T47D (cell line): ENCODE data around the gene DUSP28.

Experiments
- DNase-seq, 2 experiments: peaks; one replicate each; pipeline versions ENCODE4 v3.0.0 to v3.0.0-alpha.2; 2011 to 2012; ENCODE audit warnings: low read depth in 1 of 2, low spot score in 1 of 2
- JUND ChIP-seq: IDR thresholded peaks from 2 replicates; pipeline ENCODE4 v1.6.1; 2012; ENCODE audit warnings: low read depth
- in situ Hi-C: cut with HindIII; loops from 2 replicates; pipeline ENCODE4 v1.10.0; 2016; ENCODE audit warnings: low sequenced_read_pairs, low pct_unique_long_range_greater_than_20kb

DUSP28 gene, protein sequence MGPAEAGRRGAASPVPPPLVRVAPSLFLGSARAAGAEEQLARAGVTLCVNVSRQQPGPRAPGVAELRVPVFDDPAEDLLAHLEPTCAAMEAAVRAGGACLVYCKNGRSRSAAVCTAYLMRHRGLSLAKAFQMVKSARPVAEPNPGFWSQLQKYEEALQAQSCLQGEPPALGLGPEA

GRCh38 chr2:240560084-240560479 lies at the start of gene DUSP28:
TSS of gene DUSP28 (plus strand) at chr2:240560357. CDS start at chr2:240560685, 328 bp downstream.
- no peak for TF ChIP-seq JUND
- in situ Hi-C loops, result no loop called here
- peak; percentile 78 to 90 for DNase-seq

DNA sequence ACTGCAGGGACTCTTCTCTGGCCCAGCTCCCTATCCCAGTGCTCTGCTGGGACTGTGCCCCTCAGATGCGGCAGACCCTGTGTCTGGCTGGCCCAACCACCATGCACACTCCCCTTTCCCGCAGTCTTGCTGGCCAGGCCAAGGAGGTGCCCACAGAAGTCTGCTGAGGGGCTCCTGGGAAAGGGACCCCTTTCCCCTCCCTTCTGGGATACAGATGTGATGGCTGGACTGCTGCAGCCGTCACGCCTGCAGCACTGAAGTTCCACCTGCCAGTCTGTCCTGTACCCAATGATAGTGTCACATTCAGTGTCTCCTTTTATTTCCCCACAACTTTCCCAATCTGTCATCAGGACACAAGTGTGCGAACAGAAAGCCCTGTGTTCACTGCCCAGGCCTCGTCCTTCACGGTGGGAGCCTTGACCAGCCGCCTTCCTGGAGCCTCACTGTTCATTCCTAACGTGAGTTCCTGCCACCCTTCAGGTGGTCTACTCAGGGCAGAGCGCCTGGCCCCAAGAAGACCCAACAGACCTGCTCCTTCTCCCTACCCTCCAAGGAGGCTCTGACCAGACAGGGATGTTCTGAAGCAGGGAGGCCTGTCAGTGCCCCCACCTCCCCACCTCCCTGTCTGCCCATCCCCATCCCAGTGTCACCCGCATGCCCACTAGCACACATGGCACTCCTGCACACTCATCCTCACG lies 49.5 kb upstream of the DUSP28 start:
- in situ Hi-C loops, result no loop called here
- TF ChIP-seq JUND, result no peak
- no peak for DNase-seq

DNA sequence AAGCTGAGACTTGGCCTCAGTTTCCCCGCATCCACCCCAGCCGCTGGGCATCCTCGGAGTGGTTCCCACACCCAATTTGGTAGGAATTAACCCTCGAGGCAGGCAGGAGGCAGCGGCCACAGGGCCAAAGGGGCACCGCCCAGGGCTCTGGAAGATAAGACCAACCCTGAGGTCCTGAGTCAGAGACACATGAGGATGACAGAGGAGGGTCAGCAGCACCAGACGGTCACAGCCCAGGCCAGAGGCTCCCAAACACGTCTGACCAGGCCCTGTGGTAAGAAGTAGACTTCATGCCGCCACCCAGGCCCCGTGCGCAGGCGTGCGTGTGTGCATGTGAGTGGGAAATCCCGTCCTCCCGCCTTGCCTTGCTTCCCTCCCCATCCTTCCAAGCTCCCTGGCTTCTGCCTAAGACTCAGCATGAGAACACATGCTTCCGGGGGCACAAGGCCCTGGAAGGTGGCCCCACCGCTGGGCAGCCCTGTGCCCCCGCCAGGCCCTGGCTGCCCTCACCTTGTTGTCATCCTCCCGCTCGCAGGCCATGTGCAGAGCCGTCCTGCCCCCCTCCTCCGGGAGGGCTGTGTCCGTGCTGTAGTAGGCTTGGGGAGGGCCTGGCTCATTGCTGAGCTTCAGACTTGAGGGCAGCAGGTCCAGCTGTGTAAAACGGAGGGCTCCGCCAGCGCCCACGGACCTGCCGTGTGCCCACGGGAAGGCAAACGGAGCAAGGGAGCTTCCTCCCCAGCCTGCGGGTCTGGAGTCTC lies 48.6 kb upstream of the DUSP28 start:
- no peak for DNase-seq
- in situ Hi-C loops, result no loop called here
- no peak for TF ChIP-seq JUND

GRCh38 chr2:240512109-240512485 lies 48.1 kb upstream of the DUSP28 start:
- no peak for TF ChIP-seq JUND
- in situ Hi-C loops, result no loop called here
- DNase-seq, result no peak

DNA sequence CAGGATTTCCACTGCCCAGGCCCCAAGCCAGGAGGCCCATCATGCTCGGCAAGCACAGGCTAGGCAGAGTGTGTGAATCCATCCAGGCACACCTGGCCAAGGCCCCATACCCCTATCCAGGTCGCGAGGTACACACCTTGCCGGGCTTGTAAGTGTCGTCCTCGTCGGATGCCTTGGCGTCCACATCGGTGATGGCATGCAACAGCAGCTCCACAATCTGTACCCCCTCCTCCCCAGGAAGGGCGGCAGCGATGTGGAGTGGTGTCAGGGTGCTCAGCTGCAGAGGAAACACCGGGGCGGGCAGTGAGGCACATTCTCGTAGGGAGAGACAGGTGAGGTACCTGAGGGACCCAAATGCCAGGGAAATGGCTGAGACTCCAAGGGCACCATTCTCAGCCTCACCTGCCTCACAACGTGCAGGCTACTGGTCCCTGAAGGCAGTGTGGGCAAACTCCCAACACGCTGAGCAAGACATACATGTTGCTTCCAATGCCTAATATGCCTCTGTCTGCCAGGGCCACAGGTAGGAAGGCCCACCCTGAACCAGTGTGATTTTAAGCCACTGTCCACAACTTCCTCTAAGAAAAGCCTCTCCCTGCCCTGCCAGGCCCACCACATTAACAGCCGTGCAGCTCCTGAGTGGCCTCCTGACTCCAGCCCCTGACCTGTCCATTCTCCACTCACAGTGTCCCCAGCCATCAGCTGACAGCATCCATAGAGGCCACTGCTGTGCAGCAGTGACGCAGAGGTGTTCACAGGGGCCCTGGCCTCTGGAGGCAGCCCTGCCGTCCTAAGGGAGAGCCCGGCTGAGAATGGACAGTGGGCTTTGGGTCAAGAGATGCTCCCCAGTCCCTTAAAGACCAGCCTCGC lies 47.3 kb upstream of the DUSP28 start:
- TF ChIP-seq JUND, result no peak
- no peak for DNase-seq
- in situ Hi-C loops, result no loop called here

GRCh38 chr2:240513549-240514287 lies 46.4 kb upstream of the DUSP28 start:
- peak; percentile 45 to 48 for DNase-seq
- no peak for TF ChIP-seq JUND
- in situ Hi-C loops, result no loop called here

DNA sequence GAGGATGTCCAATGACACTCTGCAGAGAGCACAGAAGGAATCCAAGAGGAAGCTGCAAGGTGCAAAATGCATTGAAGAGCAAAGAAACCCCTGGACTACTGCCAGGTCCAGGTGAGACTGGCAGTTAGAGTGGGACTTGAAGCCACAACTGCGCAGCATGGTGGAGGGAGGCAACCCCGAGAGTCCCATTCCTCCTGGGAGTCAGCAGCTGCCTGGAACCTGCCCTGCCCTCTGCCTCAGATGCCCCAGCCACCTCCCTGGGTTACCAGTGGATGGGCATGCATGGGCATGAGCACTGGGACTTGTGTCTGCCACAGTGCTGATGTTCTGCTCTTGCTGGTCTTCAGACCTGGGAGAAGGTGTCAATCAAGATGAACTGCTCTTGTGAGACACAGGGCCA lies 45.5 kb upstream of the DUSP28 start:
- in situ Hi-C loops, result no loop called here
- no peak for TF ChIP-seq JUND
- peak in 1 of 2 experiments; percentile 19 for DNase-seq

- TF ChIP-seq JUND, result no peak
- no peak for DNase-seq
- in situ Hi-C loops, result no loop called here
These were observed 42.8 kb upstream of the DUSP28 start for GRCh38 chr2:240517342-240517741.

DNA sequence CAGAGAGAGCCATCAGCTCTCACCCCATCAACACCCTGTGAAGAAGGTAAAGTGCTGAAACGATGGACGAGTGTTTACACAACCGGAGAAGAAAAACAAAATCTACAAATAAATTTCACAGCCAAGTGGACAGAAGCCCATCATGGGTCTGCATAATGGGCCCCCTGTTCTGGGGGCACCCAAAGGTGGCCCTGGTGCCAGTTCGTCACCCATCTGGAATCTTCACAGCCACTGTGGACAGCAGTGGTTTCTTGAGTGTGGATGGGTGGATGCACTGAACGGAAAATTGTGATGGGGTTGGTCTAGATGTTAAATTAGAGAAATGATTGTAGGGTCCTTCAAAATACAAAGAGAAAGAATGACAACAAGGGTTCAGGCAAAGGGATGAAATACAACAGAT lies 41.2 kb upstream of the DUSP28 start:
- in situ Hi-C loops, result no loop called here

GRCh38 chr2:240519396-240520129 lies 40.6 kb upstream of the DUSP28 start:
- in situ Hi-C loops, result no loop called here
- TF ChIP-seq JUND, result no peak
- no peak for DNase-seq

More for the DNA sequence above, 41.2 kb upstream of the DUSP28 start:
- DNase-seq, result no peak
- no peak for TF ChIP-seq JUND
